SKM-1 treated with dmso at 0.1 percent for 144 hours (cell line): ENCODE measurements around the gene NTNG2.
A peak's percentile ranks its signal among the peaks of the same experiment; 100 is the strongest.

Experiments
- DNase-seq: peaks from one replicate; lab custom pipeline; 2025; ENCODE audit not compliant: unreplicated experiment; lab: John Stamatoyannopoulos, UW

NTNG2 gene

DNA sequence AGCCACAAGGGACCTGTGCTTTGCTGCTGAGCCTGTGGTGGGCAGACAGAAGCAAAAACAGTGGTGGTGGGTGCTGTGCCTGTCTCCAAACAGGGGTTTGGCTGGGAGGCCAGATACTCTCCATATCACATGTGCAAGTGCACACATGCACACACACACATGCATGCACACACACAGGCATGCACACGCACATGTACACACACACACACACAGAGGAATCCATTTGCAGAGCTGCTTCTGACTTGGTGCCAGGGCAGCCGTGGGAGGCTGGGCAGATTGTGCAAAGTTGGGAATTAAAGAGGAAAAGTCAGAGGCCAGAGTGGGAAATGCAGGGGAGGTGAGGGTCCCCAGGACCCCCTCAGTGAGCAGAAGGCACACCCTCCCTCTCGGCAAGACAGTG lies 71.3 kb downstream of the NTNG2 start:
- no peak for DNase-seq

GRCh38 chr9:132234535-132234934 lies 72.7 kb downstream of the NTNG2 start:
- DNase-seq: no peak

- DNase-seq: no peak
Measured at GRCh38 chr9:132235125-132235524, 73.3 kb downstream of the NTNG2 start.

GRCh38 chr9:132235894-132236661 lies 74.2 kb downstream of the NTNG2 start:
- DNase-seq: peak; percentile 61

- no peak for DNase-seq
Measured at GRCh38 chr9:132236662-132237311, 74.9 kb downstream of the NTNG2 start.

DNA sequence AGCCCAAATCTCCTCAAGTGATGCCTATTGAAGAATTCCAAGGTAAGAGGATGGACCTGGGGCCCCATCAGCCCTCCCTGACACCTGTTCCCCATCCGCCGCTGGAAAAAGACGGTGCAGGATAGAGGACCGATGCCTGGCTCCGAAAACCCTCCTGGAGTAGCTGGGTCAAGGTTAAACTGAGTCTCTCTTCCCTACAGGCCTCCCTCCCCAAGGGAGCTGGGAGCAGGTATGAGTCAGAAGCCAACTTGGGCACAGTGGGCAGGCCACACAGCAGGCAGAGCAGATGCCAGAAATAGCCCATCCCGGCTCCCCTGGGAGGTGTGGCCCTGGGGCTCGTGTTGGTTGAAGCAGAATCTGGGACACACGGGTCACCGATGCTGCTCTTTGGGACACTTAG lies 75.6 kb downstream of the NTNG2 start:
- no peak for DNase-seq

- DNase-seq: no peak
Measured at GRCh38 chr9:132238026-132238972, 76.4 kb downstream of the NTNG2 start.

GRCh38 chr9:132238992-132239391 lies 77.1 kb downstream of the NTNG2 start:
- no peak for DNase-seq

GRCh38 chr9:132239518-132239917 lies 77.7 kb downstream of the NTNG2 start:
- peak; percentile 56 for DNase-seq

GRCh38 chr9:132239999-132240840 lies 78.4 kb downstream of the NTNG2 start:
- no peak for DNase-seq

DNA sequence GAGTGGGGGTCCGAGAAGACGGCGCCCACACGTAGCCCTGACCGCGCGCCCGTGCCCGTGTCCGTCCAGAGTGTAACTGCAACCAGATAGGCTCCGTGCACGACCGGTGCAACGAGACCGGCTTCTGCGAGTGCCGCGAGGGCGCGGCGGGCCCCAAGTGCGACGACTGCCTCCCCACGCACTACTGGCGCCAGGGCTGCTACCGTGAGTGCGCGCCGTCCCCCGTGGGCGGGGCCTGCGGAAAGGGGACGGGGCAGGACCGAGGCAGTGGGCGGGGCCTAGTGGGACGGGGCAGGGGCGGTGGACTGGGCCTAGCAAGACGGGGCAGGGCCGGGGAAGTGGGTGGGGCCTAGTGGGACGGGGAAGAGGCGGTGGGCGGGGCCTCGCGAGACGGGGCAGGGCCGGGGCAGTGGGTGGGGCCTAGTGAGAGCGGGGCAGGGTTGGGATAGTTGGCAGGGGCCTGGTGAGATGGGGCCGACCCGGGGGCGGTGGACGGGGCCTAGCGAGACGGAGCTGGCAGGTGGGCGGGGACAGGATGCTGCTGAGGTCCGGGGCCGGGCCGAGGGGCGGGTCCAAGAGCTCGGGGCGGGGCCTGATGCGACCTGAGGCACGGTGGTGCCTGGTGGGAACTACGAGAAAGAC lies 79.1 kb downstream of the NTNG2 start:
- DNase-seq: peak; percentile 96

DNA sequence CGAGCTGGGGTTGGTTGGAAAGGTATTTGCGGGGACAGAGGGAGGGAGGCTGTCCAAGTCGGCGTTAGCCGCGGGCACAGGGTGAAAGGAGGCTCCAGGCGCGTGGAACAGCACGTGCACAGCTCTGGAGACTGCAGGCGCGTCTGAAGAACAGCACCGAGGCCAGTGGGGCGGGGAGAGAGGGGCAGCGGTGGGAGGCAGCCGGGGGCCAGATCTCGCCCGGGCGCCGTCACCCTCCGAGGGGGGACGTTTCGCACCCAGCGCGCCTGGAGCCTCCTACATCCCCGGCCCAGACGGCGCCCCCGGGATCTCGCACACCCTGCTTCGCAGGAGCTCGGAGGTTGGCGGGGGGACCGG lies 79.6 kb downstream of the NTNG2 start:
- DNase-seq: no peak

GRCh38 chr9:132241840-132242620 lies 80.2 kb downstream of the NTNG2 start:
- peak; percentile 13 for DNase-seq

GRCh38 chr9:132242621-132243155 lies 80.8 kb downstream of the NTNG2 start:
- DNase-seq: no peak

DNA sequence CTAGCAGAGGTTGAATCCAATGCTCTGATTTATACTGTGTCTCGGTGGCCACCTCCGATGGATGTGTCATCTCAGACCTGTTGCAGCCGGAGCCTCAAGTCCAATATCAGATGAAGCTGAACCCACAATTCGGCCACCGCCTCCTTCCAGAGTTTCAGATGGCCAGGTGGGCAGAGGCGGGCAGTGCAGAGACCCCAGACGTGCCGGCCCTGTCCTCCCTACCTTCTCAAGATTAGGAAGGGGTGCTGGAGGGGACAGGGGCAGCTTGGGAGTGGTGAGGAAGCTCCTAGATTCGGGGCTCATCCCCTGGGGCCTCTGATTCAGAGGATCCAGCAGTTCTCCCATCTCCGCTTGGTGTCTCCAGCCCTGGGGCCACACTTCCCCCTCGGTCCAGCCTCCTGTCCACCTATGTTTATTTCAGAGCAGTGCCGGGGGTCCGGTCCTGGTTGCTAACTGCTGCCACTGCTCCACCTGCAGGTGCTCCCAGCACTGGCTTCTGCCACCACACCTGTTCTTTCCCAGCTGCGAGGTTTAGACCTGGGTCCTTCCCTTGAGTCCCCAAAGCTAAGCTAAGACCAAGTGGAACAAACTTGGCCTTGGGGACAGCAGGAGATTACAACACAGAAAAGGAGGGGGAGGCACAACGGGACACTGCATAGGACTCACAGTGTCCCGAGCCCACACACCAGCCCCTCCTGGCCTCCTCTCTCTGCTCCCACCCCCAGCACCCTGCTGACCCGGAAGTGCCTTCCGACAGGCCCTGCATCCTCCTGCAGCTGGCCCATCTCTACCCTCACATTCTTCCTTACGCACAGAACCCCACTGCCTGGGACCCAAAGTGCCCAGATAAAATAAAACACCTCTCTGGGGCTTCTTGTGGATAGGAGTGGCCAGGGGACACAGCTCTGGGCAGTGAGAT lies 81.6 kb downstream of the NTNG2 start:
- DNase-seq: no peak

DNA sequence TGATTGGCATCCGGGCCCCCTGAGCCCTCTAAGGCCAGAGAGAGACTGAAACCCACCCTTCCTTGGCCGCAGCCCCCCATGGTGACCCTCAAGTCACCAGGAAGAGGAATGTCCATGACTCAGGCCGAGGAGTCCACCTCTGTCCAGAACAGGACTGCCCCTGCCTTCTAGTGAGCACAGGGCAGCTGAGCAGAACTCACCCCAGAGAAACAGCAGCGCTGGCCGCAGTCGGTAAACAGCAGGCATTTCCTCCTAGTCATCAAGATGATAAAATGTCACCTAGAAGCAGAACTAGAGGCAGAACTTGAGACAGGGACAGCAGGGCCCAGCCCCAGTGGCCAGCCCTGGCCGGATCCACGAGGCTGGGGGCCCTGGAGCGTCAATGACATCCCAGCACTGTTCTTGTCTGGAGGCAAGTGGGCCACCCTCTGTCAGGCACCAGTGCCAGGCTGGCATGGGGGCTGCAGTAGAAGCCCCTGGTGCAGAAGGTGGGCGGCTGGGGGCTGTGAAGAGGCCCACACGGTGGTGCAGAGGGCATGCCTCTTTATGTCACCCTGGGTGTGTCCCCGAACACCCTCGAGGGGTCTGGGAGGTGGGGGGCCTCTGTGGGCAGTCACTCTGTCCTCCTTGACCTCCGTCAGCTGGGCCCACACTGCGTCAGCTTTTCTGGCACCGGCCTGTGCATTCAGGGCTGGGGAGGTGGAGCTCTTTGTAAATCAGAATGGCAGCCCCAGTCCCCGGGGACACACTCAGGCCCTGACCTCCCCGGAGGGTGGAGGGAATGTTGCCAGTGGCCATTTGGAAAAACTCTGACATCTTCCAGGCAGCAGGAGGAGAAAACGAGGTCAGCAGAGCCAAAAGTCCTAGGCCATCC lies 83.0 kb downstream of the NTNG2 start:
- no peak for DNase-seq

- DNase-seq: no peak
Measured at GRCh38 chr9:132245465-132245864, 83.6 kb downstream of the NTNG2 start.
